Measurements from ENCODE around the gene THPO. TPM values are rescaled to one million over a fixed set of nuclear protein-coding genes. Genes with fewer than 3 reads are reported as not detected.

The THPO gene
- total RNA-seq, 1 experiment from 2014 or later = not detected

DNA sequence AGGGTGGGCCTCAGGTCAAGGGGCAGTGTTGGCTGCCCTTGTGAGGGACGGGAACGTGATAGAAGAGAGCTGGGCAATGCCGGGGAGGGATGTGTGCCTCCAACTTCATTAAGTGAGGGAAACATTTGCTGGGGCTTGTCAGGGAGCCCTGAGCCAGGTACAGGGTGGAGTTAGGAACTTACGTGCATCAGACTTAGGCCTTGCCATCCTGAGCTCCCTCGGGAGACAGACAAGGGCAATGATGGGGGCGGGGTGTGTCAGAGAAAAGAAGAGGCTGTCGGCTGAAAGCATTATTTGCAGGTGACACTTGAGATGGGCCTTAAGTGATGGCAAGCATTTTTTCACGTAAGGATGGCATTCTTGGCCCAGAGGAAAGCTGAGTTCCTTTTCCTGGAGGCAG lies 39.0 kb downstream of the THPO start:
- Histone ChIP-seq H3K4me3 (ENCODE audit: low read length) (no peak overlapping the region), H3K9ac (ENCODE audit: low read length) (no peak overlapping the region), H3K4me1 (ENCODE audit: insufficient read depth, low read length) (peaks cover 31% of the 10 kb centered on the region), H3K9me3 (ENCODE audit: low read length) (no peaks in the 10 kb centered on the region), H2AFZ (ENCODE audit: low read length) (no peak overlapping the region), H3K36me3 (ENCODE audit: low read depth, low read length) (peaks cover 8% of the 10 kb centered on the region; the same call in 1 of the 2 replicates), H3K27me3 (ENCODE audit: low read length) (no peaks in the 10 kb centered on the region), H3K27ac (ENCODE audit: low read length) (no peak overlapping the region), H3K79me2 (ENCODE audit: low read length) (peaks cover 23% of the 10 kb centered on the region), H3K9me2 (replicated peaks; ENCODE audit: low read length) (no peaks in the 10 kb centered on the region), H3F3A (ENCODE audit: low read length, unreplicated experiment) (peaks cover 11% of the 10 kb centered on the region), H4K20me1 (ENCODE audit: low read length) (no peaks in the 10 kb centered on the region), H3K4me2 (ENCODE audit: low read length) (no peak overlapping the region)
- TF ChIP-seq EZH2phosphoT487 (IDR thresholded peaks at IDR 0.05; ENCODE audit: borderline replicate concordance, low read length) (no peak), EZH2 (IDR thresholded peaks at IDR 0.05; ENCODE audit: low read length, unreplicated experiment) (no peak)
- TF ChIP-seq, protein P1, sequence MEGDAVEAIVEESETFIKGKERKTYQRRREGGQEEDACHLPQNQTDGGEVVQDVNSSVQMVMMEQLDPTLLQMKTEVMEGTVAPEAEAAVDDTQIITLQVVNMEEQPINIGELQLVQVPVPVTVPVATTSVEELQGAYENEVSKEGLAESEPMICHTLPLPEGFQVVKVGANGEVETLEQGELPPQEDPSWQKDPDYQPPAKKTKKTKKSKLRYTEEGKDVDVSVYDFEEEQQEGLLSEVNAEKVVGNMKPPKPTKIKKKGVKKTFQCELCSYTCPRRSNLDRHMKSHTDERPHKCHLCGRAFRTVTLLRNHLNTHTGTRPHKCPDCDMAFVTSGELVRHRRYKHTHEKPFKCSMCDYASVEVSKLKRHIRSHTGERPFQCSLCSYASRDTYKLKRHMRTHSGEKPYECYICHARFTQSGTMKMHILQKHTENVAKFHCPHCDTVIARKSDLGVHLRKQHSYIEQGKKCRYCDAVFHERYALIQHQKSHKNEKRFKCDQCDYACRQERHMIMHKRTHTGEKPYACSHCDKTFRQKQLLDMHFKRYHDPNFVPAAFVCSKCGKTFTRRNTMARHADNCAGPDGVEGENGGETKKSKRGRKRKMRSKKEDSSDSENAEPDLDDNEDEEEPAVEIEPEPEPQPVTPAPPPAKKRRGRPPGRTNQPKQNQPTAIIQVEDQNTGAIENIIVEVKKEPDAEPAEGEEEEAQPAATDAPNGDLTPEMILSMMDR (conservative IDR thresholded peaks at IDR 0.05; ENCODE audit: low read depth, low read length) = no peak
- BruUV-seq (replicated peaks) = no TSS peak
- intact Hi-C loops (cut with micrococcal nuclease) = no loop called here
- ATAC-seq = no peak
- DNase-seq = no peak
- CTCF ChIA-PET = no interaction called here
- POLR2A ChIA-PET (ENCODE audit: unreplicated experiment) = no interaction called here

DNA sequence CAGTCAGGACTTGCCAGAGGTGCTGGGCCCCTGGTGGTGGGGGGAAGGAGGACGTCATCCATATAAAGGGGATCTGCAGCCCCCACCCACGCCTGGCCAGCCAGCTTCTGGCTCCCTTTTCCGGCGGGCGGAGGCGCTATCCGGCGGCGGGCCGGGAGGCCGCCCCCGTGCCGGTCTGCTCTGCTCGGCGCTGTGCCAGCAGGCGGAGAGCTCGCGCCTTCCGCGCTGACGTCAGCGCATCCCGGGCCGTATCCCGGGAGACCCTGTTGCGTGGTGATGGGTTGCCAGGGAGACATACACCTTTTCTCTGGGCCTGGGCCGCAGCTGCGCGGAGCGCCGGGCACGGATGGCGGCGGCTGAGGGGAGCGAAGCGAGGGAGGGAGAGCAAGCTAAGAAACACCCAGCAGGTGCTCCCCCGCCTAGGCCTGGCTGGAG lies 39.5 kb downstream of the THPO start:
- no peak overlapping the region for H3K4me3 ChIP-seq (ENCODE audit: low read length)
- H3K9ac ChIP-seq (ENCODE audit: low read length) = no peak overlapping the region
- ATAC-seq (no peak), DNase-seq (no peak)
- no peak overlapping the region for H3K27ac ChIP-seq (ENCODE audit: low read length)
- ChIA-PET POLR2A (ENCODE audit: unreplicated experiment) (no interaction called here), CTCF (no interaction called here)
- H3K4me2 ChIP-seq (ENCODE audit: low read length) = no peak overlapping the region
- no peaks in the 10 kb centered on the region for H4K20me1 ChIP-seq (ENCODE audit: low read length)
- H3K9me3 ChIP-seq (ENCODE audit: low read length) = no peaks in the 10 kb centered on the region
- TF ChIP-seq EZH2phosphoT487 (IDR thresholded peaks at IDR 0.05; ENCODE audit: borderline replicate concordance, low read length) = no peak
- TF ChIP-seq, protein P1 (conservative IDR thresholded peaks at IDR 0.05; ENCODE audit: low read depth, low read length) = no peak
- TF ChIP-seq EZH2 (IDR thresholded peaks at IDR 0.05; ENCODE audit: low read length, unreplicated experiment) = no peak
- peaks cover 15% of the 10 kb centered on the region for H3F3A ChIP-seq (ENCODE audit: low read length, unreplicated experiment)
- peaks cover 11% of the 10 kb centered on the region; the same call in 1 of the 2 replicates for H3K36me3 ChIP-seq (ENCODE audit: low read depth, low read length)
- intact Hi-C loops (cut with micrococcal nuclease) = no loop called here
- no TSS peak for BruUV-seq (replicated peaks)
- H3K79me2 ChIP-seq (ENCODE audit: low read length) = peaks cover 23% of the 10 kb centered on the region
- no peaks in the 10 kb centered on the region for H3K9me2 ChIP-seq (replicated peaks; ENCODE audit: low read length)
- H3K4me1 ChIP-seq (ENCODE audit: insufficient read depth, low read length) = peaks cover 36% of the 10 kb centered on the region
- H2AFZ ChIP-seq (ENCODE audit: low read length) = no peak overlapping the region
- no peaks in the 10 kb centered on the region for H3K27me3 ChIP-seq (ENCODE audit: low read length)

DNA sequence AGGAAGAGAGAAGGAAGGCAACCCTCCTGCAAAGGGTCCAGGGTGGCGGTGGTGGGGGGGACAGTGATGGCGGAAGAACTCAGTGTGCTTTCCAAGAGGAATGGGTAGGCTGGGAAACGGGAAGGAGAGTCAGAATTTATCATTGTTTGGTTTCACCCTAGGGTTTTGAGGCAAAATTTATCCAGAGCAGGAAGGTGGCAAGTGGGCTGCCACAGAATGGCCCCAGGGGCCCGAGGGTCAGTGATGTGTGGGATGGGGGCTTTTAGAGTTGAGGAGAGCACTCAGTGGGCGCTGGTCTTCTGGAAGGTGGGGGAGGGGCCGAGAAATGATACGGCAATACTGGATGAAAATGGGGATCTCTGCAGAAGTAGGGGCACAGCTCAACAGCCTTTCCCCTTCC lies 40.0 kb downstream of the THPO start:
- no peaks in the 10 kb centered on the region for H4K20me1 ChIP-seq (ENCODE audit: low read length)
- no peak overlapping the region for H3K9ac ChIP-seq (ENCODE audit: low read length)
- no peak overlapping the region for H3K4me3 ChIP-seq (ENCODE audit: low read length)
- H3K9me3 ChIP-seq (ENCODE audit: low read length) = no peaks in the 10 kb centered on the region
- H3K9me2 ChIP-seq (replicated peaks; ENCODE audit: low read length) = no peaks in the 10 kb centered on the region
- no TSS peak for BruUV-seq (replicated peaks)
- no peak overlapping the region for H3K27ac ChIP-seq (ENCODE audit: low read length)
- intact Hi-C loops (cut with micrococcal nuclease) = loop anchor here (2.0 kb wide), 1 partner anchor 25 kb away; no protein-coding TSS in a partner anchor
- peaks cover 24% of the 10 kb centered on the region for H3K79me2 ChIP-seq (ENCODE audit: low read length)
- no peak for DNase-seq
- no peak for TF ChIP-seq EZH2 (IDR thresholded peaks at IDR 0.05; ENCODE audit: low read length, unreplicated experiment)
- TF ChIP-seq EZH2phosphoT487 (IDR thresholded peaks at IDR 0.05; ENCODE audit: borderline replicate concordance, low read length) = no peak
- peaks cover 41% of the 10 kb centered on the region for H3K4me1 ChIP-seq (ENCODE audit: insufficient read depth, low read length)
- CTCF ChIA-PET = no interaction called here
- peaks cover 16% of the 10 kb centered on the region; the same call in 1 of the 2 replicates for H3K36me3 ChIP-seq (ENCODE audit: low read depth, low read length)
- ATAC-seq = no peak
- H3F3A ChIP-seq (ENCODE audit: low read length, unreplicated experiment) = peaks cover 20% of the 10 kb centered on the region
- POLR2A ChIA-PET (ENCODE audit: unreplicated experiment) = no interaction called here
- no peak overlapping the region for H3K4me2 ChIP-seq (ENCODE audit: low read length)
- H2AFZ ChIP-seq (ENCODE audit: low read length) = no peak overlapping the region
- H3K27me3 ChIP-seq (ENCODE audit: low read length) = no peaks in the 10 kb centered on the region

Measured in PC-3 (cell line).